NOMO-1 treated with DMSO at 0.1 percent for 48 hours (cell line): ENCODE measurements around the gene PSME2.

Source experiments
- DNase-seq: peaks from one replicate; lab custom pipeline; 2025; ENCODE audit not compliant: unreplicated experiment; lab: John Stamatoyannopoulos, UW

PSME2 gene

GRCh38 chr14:24146453-24146977 is at the start of gene PSME2:
TSS of gene PSME2 (minus strand) at chr14:24146610. CDS start at chr14:24146581, 29 bp downstream.
- peak; percentile 97 for DNase-seq

GRCh38 chr14:24195186-24196070 is 49.0 kb upstream of the PSME2 start, which contains the start of gene TM9SF1:
TSS of gene TM9SF1 (minus strand) at chr14:24195441. CDS start at chr14:24195019, 422 bp downstream.
- peak; percentile 67 for DNase-seq

- no peak for DNase-seq
Observed at GRCh38 chr14:24194873-24195185, 48.4 kb upstream of the PSME2 start.

GRCh38 chr14:24194186-24194872 is 47.9 kb upstream of the PSME2 start:
- no peak for DNase-seq

- DNase-seq, result no peak
Observed at GRCh38 chr14:24192933-24193332, 46.5 kb upstream of the PSME2 start.

- no peak for DNase-seq
Observed at GRCh38 chr14:24190416-24190815, 44.0 kb upstream of the PSME2 start.

- DNase-seq, result no peak
Observed at GRCh38 chr14:24189460-24189859, 43.0 kb upstream of the PSME2 start.

- DNase-seq, result no peak
Observed at GRCh38 chr14:24189059-24189375, 42.6 kb upstream of the PSME2 start.

- peak; percentile 92 for DNase-seq
Observed at GRCh38 chr14:24188251-24189058, 42.0 kb upstream of the PSME2 start, which contains the start of gene IPO4. TSS of gene IPO4 (minus strand) at chr14:24188816. CDS start at chr14:24188787, 29 bp downstream.

GRCh38 chr14:24187539-24187915 is 41.1 kb upstream of the PSME2 start:
- no peak for DNase-seq

- DNase-seq, result no peak
Observed at GRCh38 chr14:24186831-24187538, 40.6 kb upstream of the PSME2 start.

- DNase-seq, result no peak
Observed at GRCh38 chr14:24185741-24186140, 39.3 kb upstream of the PSME2 start.

- DNase-seq, result no peak
Observed at GRCh38 chr14:24185026-24185425, 38.6 kb upstream of the PSME2 start.

- DNase-seq, result no peak
Observed at GRCh38 chr14:24184104-24184970, 37.9 kb upstream of the PSME2 start.

GRCh38 chr14:24183014-24183481 is 36.6 kb upstream of the PSME2 start:
- no peak for DNase-seq

GRCh38 chr14:24182110-24182882 is 35.9 kb upstream of the PSME2 start:
- DNase-seq, result no peak

- DNase-seq, result no peak
Observed at GRCh38 chr14:24181371-24182077, 35.1 kb upstream of the PSME2 start.
